GM21786 (cell line): ENCODE data around the gene IL25.
"Not testable (repeated sequence)": the region's sequence is repeated elsewhere in the genome, so short reads cannot be mapped to it uniquely, and the experiment has no call there.

Experiments
- ATAC-seq: cut with Tn5 transposase; IDR thresholded peaks from one replicate; pipeline ENCODE4 v1.9.1; 2021; ENCODE audit not compliant: unreplicated experiment

IL25 gene

GRCh38 chr14:23387916-23388882 is 15.6 kb downstream of the IL25 start:
- no peak for ATAC-seq

- ATAC-seq = no peak
Measured at GRCh38 chr14:23388996-23389395, 16.4 kb downstream of the IL25 start.

GRCh38 chr14:23389396-23389795 is 16.8 kb downstream of the IL25 start:
- no peak for ATAC-seq

- not testable (repeated sequence) for ATAC-seq
Measured at GRCh38 chr14:23389871-23390270, 17.3 kb downstream of the IL25 start.

GRCh38 chr14:23392613-23393012 is 20.0 kb downstream of the IL25 start:
- ATAC-seq = no peak

GRCh38 chr14:23396126-23396525 is 23.5 kb downstream of the IL25 start:
- no peak for ATAC-seq

GRCh38 chr14:23396781-23397407 is 24.3 kb downstream of the IL25 start:
- no peak for ATAC-seq

GRCh38 chr14:23398348-23398747 is 25.7 kb downstream of the IL25 start:
- no peak for ATAC-seq

- no peak for ATAC-seq
Measured at GRCh38 chr14:23399136-23399535, 26.5 kb downstream of the IL25 start.

- ATAC-seq = no peak
Measured at GRCh38 chr14:23399591-23399990, 27.0 kb downstream of the IL25 start.

- ATAC-seq = not testable (repeated sequence)
Measured at GRCh38 chr14:23400496-23401149, 28.0 kb downstream of the IL25 start.

GRCh38 chr14:23401291-23401690 is 28.7 kb downstream of the IL25 start:
- no peak for ATAC-seq

GRCh38 chr14:23402296-23403138 is 29.9 kb downstream of the IL25 start:
- ATAC-seq = no peak

GRCh38 chr14:23403139-23403438 is 30.5 kb downstream of the IL25 start:
- ATAC-seq = no peak

- ATAC-seq = no peak
Measured at GRCh38 chr14:23403908-23404307, 31.3 kb downstream of the IL25 start.

GRCh38 chr14:23404331-23404900 is 31.8 kb downstream of the IL25 start:
- no peak for ATAC-seq

GRCh38 chr14:23405096-23405495 is 32.5 kb downstream of the IL25 start:
- no peak for ATAC-seq

- ATAC-seq = no peak
Measured at GRCh38 chr14:23405516-23406025, 33.0 kb downstream of the IL25 start.

- ATAC-seq = peak; percentile 62
Measured at GRCh38 chr14:23406244-23406643, 33.6 kb downstream of the IL25 start.

GRCh38 chr14:23406725-23407355 is 34.2 kb downstream of the IL25 start:
- no peak for ATAC-seq
